ENCODE data around the gene GINS3. TPM values are rescaled to one million over a fixed set of nuclear protein-coding genes. Genes with fewer than 3 reads are reported as not detected.

Gene GINS3
- polyA plus RNA-seq, 1 experiment = 4.6 TPM

- no peak for TF ChIP-seq CTCF (IDR thresholded peaks at IDR 0.05; ENCODE audit: insufficient read depth, low read depth, low read length)
- POLR2A ChIA-PET = interaction anchor here (0.5 kb wide), 1 partner anchor 219 kb away, joined by 4 read pairs; no protein-coding TSS in a partner anchor
- no peak for DNase-seq (ENCODE audit: low read depth)
- H3K36me3 ChIP-seq (ENCODE audit: control insufficient read depth, insufficient read depth, low read length) = no peaks in the 10 kb centered on the region
- CTCF ChIA-PET = no interaction called here
- H3K27me3 ChIP-seq (ENCODE audit: control insufficient read depth, insufficient read depth, low read length) = no peaks in the 10 kb centered on the region; the same call in 1 of the 2 replicates
- H3K4me3 ChIP-seq (ENCODE audit: low read depth, low read length) = no peak overlapping the region
Measured at GRCh38 chr16:58418601-58419000, 26.3 kb downstream of the GINS3 start.

GRCh38 chr16:58419241-58419990, 27.1 kb downstream of the GINS3 start:
- Histone ChIP-seq H3K27me3 (ENCODE audit: control insufficient read depth, insufficient read depth, low read length) (no peaks in the 10 kb centered on the region; the same call in 1 of the 2 replicates), H3K4me3 (ENCODE audit: low read depth, low read length) (no peak overlapping the region), H3K36me3 (ENCODE audit: control insufficient read depth, insufficient read depth, low read length) (no peaks in the 10 kb centered on the region)
- no peak for DNase-seq (ENCODE audit: low read depth)
- CTCF ChIA-PET = no interaction called here
- TF ChIP-seq CTCF (IDR thresholded peaks at IDR 0.05; ENCODE audit: insufficient read depth, low read depth, low read length) = no peak
- POLR2A ChIA-PET = no interaction called here

GRCh38 chr16:58421059-58421458, 28.8 kb downstream of the GINS3 start:
- CTCF ChIA-PET = no interaction called here
- DNase-seq (ENCODE audit: low read depth) = no peak
- POLR2A ChIA-PET = no interaction called here
- Histone ChIP-seq H3K4me3 (ENCODE audit: low read depth, low read length) (no peak overlapping the region), H3K27me3 (ENCODE audit: control insufficient read depth, insufficient read depth, low read length) (peaks cover 1% of the 10 kb centered on the region; the same call in 1 of the 2 replicates), H3K36me3 (ENCODE audit: control insufficient read depth, insufficient read depth, low read length) (no peaks in the 10 kb centered on the region)
- no peak for TF ChIP-seq CTCF (IDR thresholded peaks at IDR 0.05; ENCODE audit: insufficient read depth, low read depth, low read length)

DNA sequence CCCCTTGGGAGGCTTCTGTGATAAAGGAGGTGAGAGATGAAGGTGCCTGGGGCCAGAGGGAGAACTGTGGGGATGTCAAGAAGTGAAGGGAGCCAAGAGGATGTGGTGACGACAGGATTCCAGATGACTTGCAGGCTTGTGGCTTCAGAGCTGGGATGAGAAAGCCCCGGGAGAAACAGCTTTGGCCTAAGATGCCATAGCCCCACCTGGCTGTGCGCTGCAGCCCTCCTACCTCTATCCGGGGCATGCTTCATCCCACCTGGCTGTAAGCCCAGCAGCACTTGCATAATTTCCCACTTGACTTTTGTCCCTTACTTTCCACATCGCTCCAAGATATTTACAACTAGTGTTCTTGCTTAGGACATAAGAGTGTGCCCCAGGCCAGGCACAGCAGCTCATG, 29.3 kb downstream of the GINS3 start:
- ChIA-PET CTCF (no interaction called here), POLR2A (no interaction called here)
- TF ChIP-seq CTCF (IDR thresholded peaks at IDR 0.05; ENCODE audit: insufficient read depth, low read depth, low read length) = no peak
- H3K27me3 ChIP-seq (ENCODE audit: control insufficient read depth, insufficient read depth, low read length) = peaks cover 1% of the 10 kb centered on the region; the same call in 1 of the 2 replicates
- no peak overlapping the region for H3K4me3 ChIP-seq (ENCODE audit: low read depth, low read length)
- no peaks in the 10 kb centered on the region for H3K36me3 ChIP-seq (ENCODE audit: control insufficient read depth, insufficient read depth, low read length)
- no peak for DNase-seq (ENCODE audit: low read depth)

GRCh38 chr16:58422809-58423208, 30.5 kb downstream of the GINS3 start:
- ChIA-PET CTCF (no interaction called here), POLR2A (no interaction called here)
- Histone ChIP-seq H3K36me3 (ENCODE audit: control insufficient read depth, insufficient read depth, low read length) (no peaks in the 10 kb centered on the region), H3K27me3 (ENCODE audit: control insufficient read depth, insufficient read depth, low read length) (0 out of 2 replicates have a peak, but pooled peaks cover 3% of the 10 kb centered on the region), H3K4me3 (ENCODE audit: low read depth, low read length) (no peak overlapping the region)
- no peak for TF ChIP-seq CTCF (IDR thresholded peaks at IDR 0.05; ENCODE audit: insufficient read depth, low read depth, low read length)
- no peak for DNase-seq (ENCODE audit: low read depth)
